Measurements from ENCODE around the gene SLCO2A1. TPM values are rescaled to one million over a fixed set of nuclear protein-coding genes. Genes with fewer than 3 reads are reported as not detected.

SLCO2A1 gene
- total RNA-seq, 1 donor, result not detected

DNA sequence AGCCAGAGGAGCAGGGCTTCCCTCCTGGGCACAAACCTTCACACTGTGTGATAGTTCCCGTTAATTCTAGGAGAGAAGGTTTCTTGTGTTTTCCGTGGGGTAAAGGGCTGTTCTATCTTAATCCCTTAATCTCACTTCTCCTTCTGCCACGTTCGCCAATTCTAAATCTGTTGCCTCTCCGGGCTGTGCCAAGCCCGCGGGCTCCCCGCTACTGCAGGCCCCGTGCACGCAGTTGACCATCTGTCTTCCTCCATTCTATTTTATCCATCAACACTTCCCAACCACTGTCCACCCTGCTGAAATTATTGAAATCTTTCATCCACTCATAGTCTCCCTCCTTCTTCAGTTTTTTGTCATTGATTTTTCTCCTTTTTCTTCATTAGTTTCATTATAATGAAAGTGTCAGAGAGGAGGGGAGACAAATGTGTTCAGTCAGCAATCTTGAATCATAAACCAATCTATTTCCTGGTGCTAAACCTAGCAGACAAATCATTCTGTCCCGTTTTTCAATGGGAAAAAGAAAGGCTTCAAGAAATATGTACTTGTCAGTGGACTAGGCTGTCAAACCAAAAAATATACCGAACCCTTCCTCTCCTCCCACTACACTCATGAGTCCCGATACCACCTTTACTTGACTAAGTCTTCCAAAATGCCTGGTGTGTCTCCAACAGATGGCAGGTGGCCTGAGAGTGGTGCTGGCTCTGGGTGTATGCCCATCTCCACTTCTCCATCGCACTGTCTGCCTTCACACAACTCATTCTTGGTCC, 39.6 kb downstream of the SLCO2A1 start:
- Histone ChIP-seq H3K4me1 (ENCODE audit: insufficient read depth, low read length) (no peaks in the 10 kb centered on the region), H3K27me3 (ENCODE audit: insufficient read depth, low read length) (no peaks in the 10 kb centered on the region), H3K9me3 (ENCODE audit: low read depth, low read length) (no peaks in the 10 kb centered on the region), H3K4me3 (ENCODE audit: low read length) (no peak overlapping the region)

DNA sequence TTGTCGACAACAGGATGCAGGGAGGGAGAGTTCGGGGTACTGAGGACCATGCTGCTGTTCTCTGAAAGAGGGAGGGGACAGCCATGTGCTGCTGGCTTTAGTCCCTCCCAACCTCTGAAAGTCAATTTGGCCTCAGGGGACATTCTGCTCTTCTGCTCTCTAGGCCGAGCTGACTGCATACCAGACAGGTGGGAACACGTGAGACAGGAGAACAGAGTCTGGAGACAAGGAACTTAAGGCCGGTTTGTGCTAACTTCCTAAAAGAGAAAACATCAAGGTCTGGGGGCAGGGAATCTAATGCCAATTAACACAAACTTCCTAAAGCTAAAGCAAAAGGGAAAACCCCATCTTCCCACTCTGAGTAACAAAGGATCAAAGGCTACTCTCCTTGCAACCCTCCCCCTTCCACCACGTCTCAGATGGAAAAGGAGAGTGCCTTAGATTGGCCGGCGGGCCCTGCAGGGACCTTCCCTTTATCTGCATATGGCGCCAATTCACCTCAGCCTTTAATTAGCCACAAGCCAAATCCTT, 41.0 kb downstream of the SLCO2A1 start:
- Histone ChIP-seq H3K4me1 (ENCODE audit: insufficient read depth, low read length) (no peaks in the 10 kb centered on the region), H3K4me3 (ENCODE audit: low read length) (no peak overlapping the region), H3K9me3 (ENCODE audit: low read depth, low read length) (no peaks in the 10 kb centered on the region), H3K27me3 (ENCODE audit: insufficient read depth, low read length) (no peaks in the 10 kb centered on the region)

DNA sequence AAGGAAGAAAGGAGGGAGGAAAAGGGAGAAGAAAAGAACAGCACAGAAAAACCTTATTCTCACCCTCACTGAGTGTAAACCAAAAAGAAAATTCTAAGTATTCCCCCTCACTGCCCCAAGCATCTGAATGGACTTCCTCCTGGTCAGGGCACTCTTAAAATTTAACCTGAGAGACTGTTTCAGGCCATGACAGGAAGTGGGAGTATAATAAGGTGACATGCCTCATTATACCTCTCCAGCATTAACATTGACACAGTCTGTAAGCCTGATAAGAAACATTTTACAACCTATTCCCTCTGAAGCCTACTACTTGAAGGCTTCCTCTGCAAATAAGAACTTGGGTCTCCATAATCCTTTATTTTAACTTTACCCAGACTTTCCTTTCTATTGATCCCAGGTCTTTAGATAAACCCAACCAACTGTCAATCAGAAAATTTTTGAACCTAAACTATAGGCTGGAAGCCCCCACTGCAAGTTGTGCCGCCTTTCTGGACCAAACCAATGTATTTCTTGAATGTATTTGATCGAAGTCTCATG, 41.7 kb downstream of the SLCO2A1 start:
- no peak overlapping the region for H3K4me3 ChIP-seq (ENCODE audit: low read length)

DNA sequence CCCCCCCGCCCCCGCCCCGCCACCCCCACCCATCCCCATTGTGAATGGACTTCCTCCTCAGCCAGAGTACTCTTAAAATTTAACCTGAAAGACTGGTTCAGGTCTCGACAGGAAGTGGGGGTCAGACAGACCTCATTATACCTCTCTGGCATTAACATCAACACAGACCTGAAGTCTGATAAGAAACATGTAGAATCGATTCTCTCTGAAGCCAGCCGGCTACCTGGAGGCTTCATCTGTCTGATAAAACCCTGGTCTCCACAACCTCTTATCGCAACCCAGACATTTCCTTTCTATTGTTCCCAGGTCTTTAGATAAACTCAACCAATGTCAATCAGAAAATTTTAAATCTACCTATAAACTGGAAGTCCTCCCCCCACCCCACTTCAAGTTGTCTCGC, 42.6 kb downstream of the SLCO2A1 start:
- Histone ChIP-seq H3K4me3 (ENCODE audit: low read length) (no peak overlapping the region), H3K9me3 (ENCODE audit: low read depth, low read length) (no peaks in the 10 kb centered on the region), H3K4me1 (ENCODE audit: insufficient read depth, low read length) (no peaks in the 10 kb centered on the region), H3K27me3 (ENCODE audit: insufficient read depth, low read length) (no peaks in the 10 kb centered on the region)

More for the DNA sequence above, 41.7 kb downstream of the SLCO2A1 start:
- Histone ChIP-seq H3K4me1 (ENCODE audit: insufficient read depth, low read length) (no peaks in the 10 kb centered on the region), H3K27me3 (ENCODE audit: insufficient read depth, low read length) (no peaks in the 10 kb centered on the region), H3K9me3 (ENCODE audit: low read depth, low read length) (no peaks in the 10 kb centered on the region)

DNA sequence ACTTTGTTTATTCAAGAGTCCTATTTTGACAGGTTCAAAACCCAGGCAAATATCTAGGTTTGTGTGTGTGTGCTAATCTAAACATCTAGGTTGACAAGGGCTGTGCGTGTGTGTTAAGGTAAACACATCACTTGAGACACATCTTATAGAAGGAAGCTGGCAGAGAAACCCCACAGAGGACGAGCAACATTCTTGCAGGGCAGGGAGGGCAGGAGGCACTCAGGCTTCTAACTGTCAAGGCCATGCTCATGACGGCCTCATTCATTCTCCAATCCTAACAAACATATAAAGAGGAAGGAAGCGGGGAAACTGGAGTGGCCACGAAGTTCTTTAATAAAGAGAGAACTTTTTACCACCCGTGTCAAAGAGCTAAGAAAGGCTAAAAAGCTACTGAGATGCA, 43.4 kb downstream of the SLCO2A1 start:
- Histone ChIP-seq H3K4me3 (ENCODE audit: low read length) (no peak overlapping the region), H3K9me3 (ENCODE audit: low read depth, low read length) (no peaks in the 10 kb centered on the region), H3K4me1 (ENCODE audit: insufficient read depth, low read length) (no peaks in the 10 kb centered on the region), H3K27me3 (ENCODE audit: insufficient read depth, low read length) (no peaks in the 10 kb centered on the region)

DNA sequence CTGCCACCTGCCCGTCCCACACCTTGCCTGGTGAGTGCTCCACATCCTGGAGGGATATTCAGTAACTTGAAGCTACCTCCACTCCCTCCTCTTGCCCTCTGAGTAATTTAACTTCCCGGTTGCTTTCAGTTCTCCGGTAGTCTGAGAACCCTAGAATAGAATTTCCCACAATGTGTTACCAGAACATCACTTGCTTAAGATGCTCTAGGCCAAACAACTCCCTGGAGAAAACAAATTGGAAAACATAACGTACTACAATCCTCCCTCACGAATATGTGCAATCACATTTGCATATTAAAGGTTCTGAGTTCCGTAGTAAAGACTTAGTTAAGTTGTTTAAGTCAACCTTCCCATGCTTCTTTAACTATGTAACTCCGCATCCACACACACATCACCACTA, 44.8 kb downstream of the SLCO2A1 start:
- Histone ChIP-seq H3K4me1 (ENCODE audit: insufficient read depth, low read length) (no peaks in the 10 kb centered on the region), H3K27me3 (ENCODE audit: insufficient read depth, low read length) (no peaks in the 10 kb centered on the region), H3K9me3 (ENCODE audit: low read depth, low read length) (no peaks in the 10 kb centered on the region), H3K4me3 (ENCODE audit: low read length) (no peak overlapping the region)

DNA sequence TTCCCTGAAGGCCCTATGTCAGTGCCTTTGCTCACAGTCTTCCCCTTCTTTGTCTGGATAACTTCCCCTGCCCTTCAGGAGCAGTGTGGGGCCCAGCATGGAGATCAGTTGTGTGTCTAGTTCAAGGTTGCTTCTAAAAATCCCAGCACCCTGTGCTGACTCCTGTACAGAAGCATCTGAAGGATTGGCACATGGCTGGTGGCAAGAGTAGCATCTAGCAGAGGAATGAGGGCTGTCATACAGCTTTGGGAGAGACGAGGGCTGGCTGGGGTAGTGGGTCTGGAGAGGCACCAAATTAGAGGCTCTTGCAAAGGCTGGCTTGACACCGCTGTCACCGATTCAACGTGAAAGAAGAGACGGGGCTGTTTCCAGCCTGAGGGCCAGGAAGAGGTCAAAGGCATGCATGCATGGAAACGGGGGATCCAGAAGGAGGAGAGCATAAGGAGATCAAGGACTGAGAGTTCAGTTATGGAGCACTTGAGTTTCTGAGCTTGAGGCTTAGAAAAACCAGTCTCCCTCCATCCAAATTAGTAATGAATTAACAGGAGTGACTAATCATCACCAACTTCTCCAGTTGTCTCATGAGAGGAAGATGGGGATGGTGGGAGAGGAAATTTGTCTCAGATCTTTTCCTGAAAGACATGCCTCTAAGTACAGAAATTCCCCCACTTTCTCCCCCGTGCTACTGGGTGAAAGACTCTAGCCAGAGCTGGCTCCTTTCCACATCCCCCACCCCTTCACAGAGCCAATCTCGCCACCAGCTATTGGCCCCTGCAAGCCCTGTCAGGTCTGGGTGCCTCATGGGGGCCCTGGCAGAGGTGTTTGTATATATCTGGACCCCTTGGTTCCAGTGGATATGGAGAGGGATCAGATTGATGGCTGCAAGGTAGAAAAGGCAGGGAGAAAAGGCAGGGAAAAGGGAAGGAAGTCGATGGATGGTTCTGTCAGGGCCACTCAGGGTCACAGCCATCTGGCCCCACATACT, 45.9 kb downstream of the SLCO2A1 start:
- no peak overlapping the region for H3K4me3 ChIP-seq (ENCODE audit: low read length)
- H3K9me3 ChIP-seq (ENCODE audit: low read depth, low read length), result no peaks in the 10 kb centered on the region
- H3K4me1 ChIP-seq (ENCODE audit: insufficient read depth, low read length), result no peaks in the 10 kb centered on the region
- no peaks in the 10 kb centered on the region for H3K27me3 ChIP-seq (ENCODE audit: insufficient read depth, low read length)

DNA sequence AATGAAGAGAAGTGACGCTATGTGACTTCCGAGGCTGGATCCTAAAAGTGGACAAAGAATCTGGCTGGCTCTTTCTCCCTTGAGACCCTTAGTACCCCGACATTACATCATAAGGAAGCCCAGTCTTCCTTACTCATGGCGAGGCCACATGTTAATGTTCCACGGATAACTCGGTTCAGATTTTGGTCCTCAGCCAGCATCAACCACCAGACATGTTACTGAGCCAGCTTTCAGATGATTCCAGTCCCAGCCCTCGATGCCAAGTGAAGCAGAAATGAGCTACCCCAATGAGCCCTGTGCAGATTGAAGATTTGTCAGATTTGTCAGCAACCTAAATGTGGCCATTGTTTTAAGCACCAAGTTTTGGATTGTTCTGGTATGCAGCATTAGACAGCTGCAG, 46.6 kb downstream of the SLCO2A1 start:
- Histone ChIP-seq H3K9me3 (ENCODE audit: low read depth, low read length) (no peaks in the 10 kb centered on the region), H3K27me3 (ENCODE audit: insufficient read depth, low read length) (no peaks in the 10 kb centered on the region), H3K4me1 (ENCODE audit: insufficient read depth, low read length) (no peaks in the 10 kb centered on the region), H3K4me3 (ENCODE audit: low read length) (no peak overlapping the region)

DNA sequence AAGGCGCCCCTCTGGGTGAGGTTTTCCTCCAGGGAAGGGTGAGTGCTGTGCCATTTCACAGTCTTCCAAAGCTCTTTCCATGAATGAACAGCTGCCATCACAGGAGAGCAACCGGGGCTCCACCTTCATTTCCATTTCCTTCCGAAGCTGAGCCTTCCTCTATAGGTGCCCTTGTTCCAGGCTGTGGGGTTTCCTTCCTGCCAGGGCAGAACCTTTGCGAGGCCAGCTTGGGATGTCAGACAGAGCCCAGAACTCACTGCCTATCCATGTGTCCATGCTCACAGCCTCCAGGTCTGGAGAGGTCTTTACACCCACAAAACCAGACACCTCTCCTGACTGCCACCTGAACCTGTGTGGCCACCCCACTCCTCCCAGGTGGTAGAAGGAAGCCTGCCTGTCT, 49.2 kb downstream of the SLCO2A1 start:
- H3K4me1 ChIP-seq (ENCODE audit: insufficient read depth, low read length), result no peaks in the 10 kb centered on the region
- H3K9me3 ChIP-seq (ENCODE audit: low read depth, low read length), result no peaks in the 10 kb centered on the region
- H3K27me3 ChIP-seq (ENCODE audit: insufficient read depth, low read length), result no peaks in the 10 kb centered on the region
- H3K4me3 ChIP-seq (ENCODE audit: low read length), result no peak overlapping the region

DNA sequence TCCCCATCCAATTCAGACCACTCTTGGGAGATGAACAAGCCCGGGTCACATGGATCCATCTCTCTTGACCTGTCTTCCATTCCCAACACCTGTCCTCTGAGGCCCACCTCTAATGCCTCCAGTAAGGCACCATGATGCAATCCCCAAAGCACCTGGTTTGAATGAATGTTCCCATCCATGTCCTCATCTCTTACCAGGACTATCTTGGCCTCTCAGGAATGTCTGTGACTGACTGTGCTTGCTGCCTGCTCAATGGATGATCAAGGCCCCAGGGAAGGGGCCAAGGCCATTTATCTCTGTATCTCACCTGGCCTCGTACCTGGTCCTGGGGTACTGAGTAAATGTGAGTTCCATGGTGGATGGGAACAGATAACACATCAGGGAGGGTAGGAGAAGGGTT, 49.7 kb downstream of the SLCO2A1 start:
- no peaks in the 10 kb centered on the region for H3K9me3 ChIP-seq (ENCODE audit: low read depth, low read length)
- no peaks in the 10 kb centered on the region for H3K4me1 ChIP-seq (ENCODE audit: insufficient read depth, low read length)
- no peak overlapping the region for H3K4me3 ChIP-seq (ENCODE audit: low read length)
- no peaks in the 10 kb centered on the region for H3K27me3 ChIP-seq (ENCODE audit: insufficient read depth, low read length)

DNA sequence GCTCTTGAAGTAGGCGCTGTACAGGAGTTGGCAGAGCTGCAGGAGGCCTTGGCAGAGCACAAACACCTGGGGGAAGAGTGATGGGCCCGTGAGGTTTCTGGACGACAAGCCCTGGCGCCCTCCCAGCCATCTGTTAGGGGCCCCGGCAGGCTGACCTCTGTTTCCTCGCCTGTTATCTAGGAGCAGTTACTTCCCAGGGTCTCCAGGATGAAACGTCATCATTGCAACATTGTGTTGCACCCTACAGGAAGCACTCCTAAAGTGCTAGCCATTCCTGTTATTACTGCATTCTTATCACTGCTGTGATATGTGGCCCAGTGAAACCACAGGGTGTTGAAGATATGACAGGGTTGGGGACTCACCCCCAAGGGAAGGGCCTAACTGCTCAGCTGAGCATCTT, 50.2 kb downstream of the SLCO2A1 start:
- no peaks in the 10 kb centered on the region for H3K4me1 ChIP-seq (ENCODE audit: insufficient read depth, low read length)
- H3K9me3 ChIP-seq (ENCODE audit: low read depth, low read length), result no peaks in the 10 kb centered on the region
- no peaks in the 10 kb centered on the region for H3K27me3 ChIP-seq (ENCODE audit: insufficient read depth, low read length)
- no peak overlapping the region for H3K4me3 ChIP-seq (ENCODE audit: low read length)

DNA sequence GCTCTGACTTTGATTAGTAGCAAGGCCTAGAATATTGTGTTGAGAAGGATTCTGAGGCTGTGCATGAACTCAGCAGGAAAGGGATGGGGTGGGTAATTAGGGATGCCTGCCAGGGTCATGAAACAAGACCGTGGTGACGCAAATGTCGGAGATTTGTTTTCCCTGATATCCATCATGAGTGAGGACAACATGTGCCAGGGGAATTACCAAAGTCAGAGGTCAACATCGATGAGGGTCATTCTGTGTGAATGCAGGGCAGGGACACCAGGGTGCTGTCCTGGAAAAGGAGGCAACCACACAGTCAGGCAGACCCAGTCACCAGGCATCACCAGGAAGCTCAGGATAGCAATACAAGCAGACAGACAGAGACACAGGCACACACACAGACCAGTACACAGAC, 52.2 kb downstream of the SLCO2A1 start:
- Histone ChIP-seq H3K27me3 (ENCODE audit: insufficient read depth, low read length) (no peaks in the 10 kb centered on the region), H3K9me3 (ENCODE audit: low read depth, low read length) (no peaks in the 10 kb centered on the region), H3K4me3 (ENCODE audit: low read length) (no peak overlapping the region), H3K4me1 (ENCODE audit: insufficient read depth, low read length) (no peaks in the 10 kb centered on the region)

DNA sequence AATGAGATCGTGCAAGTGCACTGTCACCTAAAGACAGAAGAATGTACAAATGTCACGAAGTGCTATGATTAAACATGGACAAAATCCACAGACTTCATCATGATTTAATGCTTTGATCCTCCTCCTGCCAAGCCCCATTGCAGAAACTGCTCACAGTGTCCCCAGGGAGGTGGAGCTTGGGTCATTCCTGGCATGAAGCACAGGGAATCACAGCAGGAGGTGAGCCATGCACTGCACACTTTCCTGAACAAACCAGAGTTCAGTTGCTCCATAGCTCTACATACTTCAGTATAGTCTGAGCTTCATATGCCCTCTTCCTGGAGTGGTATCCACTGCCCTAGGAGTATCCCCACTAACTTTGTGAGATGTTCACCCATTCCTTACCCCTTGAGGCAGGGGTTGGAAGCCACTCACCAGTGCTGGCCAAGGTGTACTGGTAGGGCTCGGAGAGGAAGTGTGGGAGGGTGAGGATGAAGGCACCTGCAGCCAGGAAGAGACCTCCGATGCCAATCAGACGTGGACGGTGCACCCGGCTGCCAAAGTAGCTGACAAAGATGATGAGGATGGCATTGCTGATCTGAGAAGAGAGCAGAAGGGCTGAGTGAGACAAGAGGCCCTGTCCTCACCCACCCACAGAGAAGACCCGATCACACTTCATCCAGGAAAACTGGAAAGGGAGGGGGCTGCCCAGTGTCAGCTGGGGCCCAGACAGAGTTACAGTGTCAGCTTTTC, 56.3 kb downstream of the SLCO2A1 start:
- no peaks in the 10 kb centered on the region for H3K4me1 ChIP-seq (ENCODE audit: insufficient read depth, low read length)
- H3K4me3 ChIP-seq (ENCODE audit: low read length), result no peak overlapping the region
- H3K27me3 ChIP-seq (ENCODE audit: insufficient read depth, low read length), result no peaks in the 10 kb centered on the region
- no peaks in the 10 kb centered on the region for H3K9me3 ChIP-seq (ENCODE audit: low read depth, low read length)

DNA sequence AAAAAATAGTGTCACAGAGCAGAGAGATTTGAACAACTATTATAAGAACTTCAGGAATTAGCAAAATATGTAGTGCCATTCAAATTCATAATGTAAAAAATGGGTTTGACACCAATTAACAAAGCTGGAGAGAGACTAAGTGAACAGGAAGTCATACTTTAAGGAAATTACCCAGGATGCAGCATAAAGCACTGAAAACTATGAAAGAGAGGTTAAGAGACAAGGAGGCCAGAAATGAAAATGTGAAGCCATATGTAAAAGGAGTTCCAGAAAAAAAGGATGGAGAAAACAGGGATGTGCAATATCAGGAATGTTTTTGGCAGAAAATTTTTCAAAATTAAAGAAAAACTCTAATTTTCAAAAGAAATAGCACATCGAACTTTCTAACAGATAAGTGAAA, 57.6 kb downstream of the SLCO2A1 start:
- no peaks in the 10 kb centered on the region for H3K9me3 ChIP-seq (ENCODE audit: low read depth, low read length)
- H3K4me1 ChIP-seq (ENCODE audit: insufficient read depth, low read length), result no peaks in the 10 kb centered on the region
- H3K27me3 ChIP-seq (ENCODE audit: insufficient read depth, low read length), result no peaks in the 10 kb centered on the region
- H3K4me3 ChIP-seq (ENCODE audit: low read length), result no peak overlapping the region
